ENCODE results near the gene TSPEAR.

Gene TSPEAR

GRCh38 chr21:44461464-44462001, 249.8 kb downstream of the TSPEAR start:
- in situ Hi-C loops (cut with MboI; ENCODE audit: low pct_unique_long_range_greater_than_20kb, low sequenced_read_pairs, unreplicated experiment), result loop anchor here (25.0 kb wide), 1 partner anchor 374 kb away; no protein-coding TSS in a partner anchor
- no peak for DNase-seq (ENCODE audit: low spot score)
- no peak for TF ChIP-seq CTCF (IDR thresholded peaks at IDR 0.05; ENCODE audit: extremely low read depth, insufficient read depth, missing control alignments)

GRCh38 chr21:44461005-44461404, 250.4 kb downstream of the TSPEAR start:
- DNase-seq (ENCODE audit: low spot score), result no peak
- TF ChIP-seq CTCF (IDR thresholded peaks at IDR 0.05; ENCODE audit: extremely low read depth, insufficient read depth, missing control alignments), result no peak
- in situ Hi-C loops (cut with MboI; ENCODE audit: low pct_unique_long_range_greater_than_20kb, low sequenced_read_pairs, unreplicated experiment), result loop anchor here (25.0 kb wide), 1 partner anchor 374 kb away; no protein-coding TSS in a partner anchor

GRCh38 chr21:44460441-44460755, 251.0 kb downstream of the TSPEAR start:
- no peak for DNase-seq (ENCODE audit: low spot score)
- TF ChIP-seq CTCF (IDR thresholded peaks at IDR 0.05; ENCODE audit: extremely low read depth, insufficient read depth, missing control alignments), result no peak
- in situ Hi-C loops (cut with MboI; ENCODE audit: low pct_unique_long_range_greater_than_20kb, low sequenced_read_pairs, unreplicated experiment), result loop anchor here (25.0 kb wide), 1 partner anchor 373 kb away; no protein-coding TSS in a partner anchor

GRCh38 chr21:44459712-44460440, 251.5 kb downstream of the TSPEAR start:
- in situ Hi-C loops (cut with MboI; ENCODE audit: low pct_unique_long_range_greater_than_20kb, low sequenced_read_pairs, unreplicated experiment), result loop anchor here (25.0 kb wide), 1 partner anchor 373 kb away; no protein-coding TSS in a partner anchor
- no peak for DNase-seq (ENCODE audit: low spot score)
- no peak for TF ChIP-seq CTCF (IDR thresholded peaks at IDR 0.05; ENCODE audit: extremely low read depth, insufficient read depth, missing control alignments)

- in situ Hi-C loops (cut with MboI; ENCODE audit: low pct_unique_long_range_greater_than_20kb, low sequenced_read_pairs, unreplicated experiment), result loop anchor here (25.0 kb wide), 1 partner anchor 372 kb away; no protein-coding TSS in a partner anchor
- DNase-seq (ENCODE audit: low spot score), result no peak
- TF ChIP-seq CTCF (IDR thresholded peaks at IDR 0.05; ENCODE audit: extremely low read depth, insufficient read depth, missing control alignments), result no peak
These were observed 252.2 kb downstream of the TSPEAR start for GRCh38 chr21:44458971-44459711.

GRCh38 chr21:44456915-44457736, 254.2 kb downstream of the TSPEAR start:
- no peak for DNase-seq (ENCODE audit: low spot score)
- no peak for TF ChIP-seq CTCF (IDR thresholded peaks at IDR 0.05; ENCODE audit: extremely low read depth, insufficient read depth, missing control alignments)
- in situ Hi-C loops (cut with MboI; ENCODE audit: low pct_unique_long_range_greater_than_20kb, low sequenced_read_pairs, unreplicated experiment), result loop anchor here (25.0 kb wide), 1 partner anchor 370 kb away; no protein-coding TSS in a partner anchor

Measured in GM13977 (cell line).